GM19240 (cell line): ENCODE data around the gene SLC47A1.
"Not testable (repeated sequence)": the region's sequence is repeated elsewhere in the genome, so short reads cannot be mapped to it uniquely, and the experiment has no call there.

ENCODE experiments used
- DNase-seq: peaks from one replicate; pipeline ENCODE4 v3.0.0; 2011; ENCODE audit warnings: low spot score; ENCODE audit not compliant: insufficient read length

SLC47A1 gene

DNA sequence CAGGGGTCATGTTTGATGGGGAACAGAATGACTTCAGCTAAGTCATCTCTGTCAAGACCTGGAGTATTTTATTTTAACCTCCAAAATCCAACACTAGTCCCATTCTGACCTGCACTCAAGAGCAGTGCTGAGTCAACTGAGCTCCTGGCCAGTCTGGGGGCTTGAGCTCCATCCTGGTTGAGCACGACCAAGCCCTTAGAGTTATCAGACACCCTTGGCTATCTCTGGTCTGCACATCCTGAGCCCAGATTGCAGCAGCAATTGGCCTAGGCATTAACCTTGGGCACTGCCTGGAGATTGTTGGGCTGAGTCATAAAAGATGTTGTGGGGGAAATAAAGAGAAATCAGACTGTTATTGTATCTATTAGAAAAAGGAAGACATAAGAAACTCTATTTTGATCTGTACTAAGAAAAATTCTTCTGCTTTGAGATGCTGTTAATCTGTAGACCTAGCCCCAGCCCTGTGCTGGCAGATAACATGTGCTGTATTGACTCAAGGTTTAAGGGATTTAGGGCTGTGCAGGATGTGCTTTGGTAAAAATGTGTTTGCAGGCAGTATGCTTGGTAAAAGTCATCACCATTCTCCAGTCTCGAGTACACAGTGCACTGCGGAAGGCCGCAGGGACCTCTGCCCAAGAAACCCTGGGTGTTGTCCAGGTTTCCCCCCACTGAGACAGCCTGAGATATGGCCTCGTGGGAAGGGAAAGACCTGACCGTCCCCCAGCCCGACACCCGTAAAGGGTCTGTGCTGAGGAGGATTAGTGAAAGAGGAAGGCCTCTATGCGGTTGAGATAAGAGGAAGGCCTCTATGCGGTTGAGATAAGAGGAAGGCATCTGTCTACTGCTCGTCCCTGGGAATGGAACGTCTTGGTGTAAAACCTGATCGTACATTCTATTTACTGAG, 14.0 kb upstream of the SLC47A1 start:
- not testable (repeated sequence) for DNase-seq

DNA sequence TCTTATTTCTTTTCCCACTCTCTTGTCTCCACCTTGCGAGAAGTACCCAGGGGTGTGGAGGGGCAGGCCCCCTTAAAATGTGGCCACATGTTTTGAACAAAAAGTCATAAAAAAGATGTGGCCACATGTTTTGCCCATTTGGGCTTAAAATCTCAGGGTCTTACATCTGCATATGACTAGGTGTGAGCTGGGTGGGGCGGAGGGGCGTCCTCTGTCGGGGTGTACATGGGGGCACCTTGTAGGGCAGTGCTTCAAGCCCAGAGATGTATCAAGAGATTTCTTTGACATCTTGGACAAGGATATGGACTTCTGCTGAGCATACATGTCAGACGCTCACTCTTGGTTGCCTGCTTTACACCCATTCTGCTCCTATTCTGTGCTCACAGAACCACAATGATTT, 13.0 kb upstream of the SLC47A1 start:
- no peak for DNase-seq

DNA sequence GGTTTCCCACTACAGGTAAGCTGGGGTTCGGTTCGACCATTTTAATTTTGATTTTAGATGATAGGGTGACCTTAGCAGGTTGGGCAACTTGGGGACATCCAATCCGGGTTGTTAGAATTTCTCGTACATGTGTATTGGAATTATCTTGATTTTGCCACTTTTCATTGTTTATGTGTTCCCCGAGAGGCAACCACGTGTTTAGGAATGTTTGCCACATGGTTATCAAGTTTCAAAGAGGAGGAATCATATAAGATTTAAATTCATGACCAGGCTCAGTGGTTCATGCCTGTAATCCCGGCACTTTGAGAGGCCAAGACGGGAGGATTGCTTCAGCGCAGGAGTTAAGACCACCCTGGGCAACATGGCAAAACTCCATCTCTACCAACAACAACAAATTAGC, 10.0 kb upstream of the SLC47A1 start:
- no peak for DNase-seq

DNA sequence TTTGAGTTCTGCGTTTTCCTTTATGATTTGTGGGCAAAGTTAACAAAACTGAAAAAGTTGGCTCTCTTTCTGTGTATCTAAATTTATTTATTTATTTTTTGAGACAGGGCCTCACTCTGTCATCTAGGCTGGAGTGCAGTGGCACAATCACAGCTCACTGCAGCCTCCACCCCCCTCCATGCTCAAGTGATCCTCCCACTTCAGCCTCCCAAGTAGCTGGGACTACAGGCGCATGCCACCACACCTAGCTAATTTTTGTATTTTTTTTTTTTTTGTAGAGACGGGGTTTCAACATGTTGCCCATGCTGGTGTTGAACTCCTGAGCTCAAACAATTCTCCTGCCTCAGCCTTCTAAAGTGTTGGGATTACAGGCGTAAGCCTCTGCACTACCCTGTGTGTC, 6.7 kb upstream of the SLC47A1 start:
- not testable (repeated sequence) for DNase-seq

DNA sequence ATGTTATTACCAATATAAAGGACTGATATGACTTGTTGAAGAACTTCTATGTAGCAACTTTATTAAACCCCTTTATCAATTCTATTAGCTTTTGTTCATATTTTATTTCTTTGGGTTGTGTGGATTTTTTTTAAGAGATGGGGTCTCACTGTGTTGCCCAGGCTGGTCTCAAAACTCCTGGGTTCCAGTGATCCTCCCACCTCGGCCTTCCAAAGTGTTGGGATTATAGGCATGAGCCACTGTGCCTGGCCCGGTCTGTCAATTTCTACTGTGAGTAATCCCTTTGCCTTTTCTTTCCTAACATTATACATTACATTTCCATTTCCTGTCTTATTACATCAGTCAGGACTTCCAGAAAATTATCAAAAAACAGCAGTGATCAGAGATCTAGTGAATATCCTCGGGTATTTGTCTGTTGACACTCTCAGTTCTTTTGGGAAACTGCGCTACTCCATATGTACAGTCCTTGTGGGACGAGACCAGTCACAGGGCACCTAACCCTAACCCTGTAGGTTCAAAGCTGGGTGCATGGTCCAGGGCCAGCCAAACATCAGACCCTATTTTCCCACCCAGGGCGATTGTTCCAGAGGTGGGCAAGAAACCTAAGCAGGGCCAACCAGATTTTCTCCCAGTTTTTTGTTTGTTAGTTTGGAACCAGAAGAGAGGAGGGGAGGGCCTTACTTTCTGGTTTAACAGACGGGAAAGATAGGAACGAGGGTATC, 1.7 kb upstream of the SLC47A1 start:
- no peak for DNase-seq

DNA sequence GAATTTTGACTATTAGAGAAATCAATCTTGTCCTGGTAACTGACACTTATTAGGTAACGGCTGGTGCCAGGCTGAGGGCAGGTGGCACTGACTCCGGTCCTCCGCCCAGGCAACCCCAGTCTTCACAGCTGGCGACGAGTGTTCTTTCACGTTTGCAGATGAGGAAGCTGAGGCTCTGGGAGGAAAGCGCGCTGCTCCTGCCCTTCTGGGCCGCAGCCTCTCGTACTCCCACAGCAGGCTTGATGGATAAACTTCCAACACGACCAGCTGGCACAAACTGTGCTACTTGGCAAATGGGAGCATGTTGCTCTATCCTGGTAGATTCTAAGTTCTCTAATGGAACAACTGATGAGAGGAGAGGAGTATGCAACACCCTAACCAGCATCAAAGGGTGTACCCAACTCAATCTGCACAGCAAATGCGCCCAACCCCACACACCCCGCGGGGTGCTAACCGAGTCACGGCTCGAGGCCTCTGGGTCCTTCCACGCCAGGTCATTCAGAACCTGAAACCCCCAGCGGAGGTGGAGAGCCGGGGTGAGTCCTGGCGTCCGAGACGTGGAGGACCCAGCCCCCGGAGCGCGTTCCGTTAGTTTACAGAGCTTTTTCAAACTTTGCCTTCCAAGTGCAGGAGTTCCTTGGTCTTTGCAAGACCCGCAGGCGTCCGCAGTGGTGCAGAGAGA, 477 bp upstream of the SLC47A1 start:
- no peak for DNase-seq

DNA sequence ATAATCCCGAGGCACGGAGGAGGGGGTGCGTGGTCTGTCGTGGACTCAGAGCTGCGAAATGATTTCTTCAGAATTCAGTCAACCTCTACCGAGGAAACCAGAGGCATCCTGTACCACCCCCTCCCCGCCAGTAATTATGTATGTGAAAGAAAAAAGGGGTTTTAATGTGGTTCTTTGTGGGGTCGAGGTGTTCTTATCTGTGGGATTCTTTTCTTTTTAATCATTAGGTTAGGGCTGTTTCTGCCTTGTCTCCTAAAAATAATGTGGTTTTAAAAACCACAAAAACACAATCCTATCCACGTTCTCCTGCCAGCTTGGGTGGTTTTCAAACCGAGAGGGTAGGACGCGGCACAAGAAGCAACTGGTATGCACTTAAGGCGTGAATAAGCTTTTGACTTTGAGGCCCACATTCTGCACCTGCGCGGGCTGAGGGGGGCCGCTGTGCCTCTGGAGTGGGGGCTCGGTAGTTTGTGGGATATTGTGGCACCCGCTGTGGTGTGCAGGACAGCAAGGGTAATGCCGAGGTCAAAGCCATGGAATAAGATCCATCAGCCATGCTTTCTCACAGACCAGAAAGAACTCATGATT, 1.0 kb downstream of the SLC47A1 start:
- no peak for DNase-seq

DNA sequence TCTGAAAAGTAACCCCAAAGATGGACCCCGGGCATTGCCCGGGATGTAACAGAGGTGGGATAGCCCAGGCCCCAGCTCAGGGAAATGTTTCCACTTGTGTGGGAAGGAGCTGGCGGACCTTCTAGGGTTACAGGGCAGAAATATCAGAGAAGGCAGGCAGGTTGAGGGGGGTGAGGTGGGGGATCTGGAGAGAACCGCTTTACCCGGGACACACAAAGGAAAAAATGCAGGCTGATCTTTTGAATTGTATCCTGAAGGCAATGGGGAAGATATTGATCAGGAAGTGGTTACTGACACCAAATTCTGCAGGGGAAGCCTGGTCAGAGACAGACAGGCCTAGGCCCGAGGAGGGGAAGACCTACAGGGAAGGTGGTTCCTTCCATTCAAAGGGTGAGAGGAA, 3.5 kb downstream of the SLC47A1 start:
- DNase-seq, result no peak

DNA sequence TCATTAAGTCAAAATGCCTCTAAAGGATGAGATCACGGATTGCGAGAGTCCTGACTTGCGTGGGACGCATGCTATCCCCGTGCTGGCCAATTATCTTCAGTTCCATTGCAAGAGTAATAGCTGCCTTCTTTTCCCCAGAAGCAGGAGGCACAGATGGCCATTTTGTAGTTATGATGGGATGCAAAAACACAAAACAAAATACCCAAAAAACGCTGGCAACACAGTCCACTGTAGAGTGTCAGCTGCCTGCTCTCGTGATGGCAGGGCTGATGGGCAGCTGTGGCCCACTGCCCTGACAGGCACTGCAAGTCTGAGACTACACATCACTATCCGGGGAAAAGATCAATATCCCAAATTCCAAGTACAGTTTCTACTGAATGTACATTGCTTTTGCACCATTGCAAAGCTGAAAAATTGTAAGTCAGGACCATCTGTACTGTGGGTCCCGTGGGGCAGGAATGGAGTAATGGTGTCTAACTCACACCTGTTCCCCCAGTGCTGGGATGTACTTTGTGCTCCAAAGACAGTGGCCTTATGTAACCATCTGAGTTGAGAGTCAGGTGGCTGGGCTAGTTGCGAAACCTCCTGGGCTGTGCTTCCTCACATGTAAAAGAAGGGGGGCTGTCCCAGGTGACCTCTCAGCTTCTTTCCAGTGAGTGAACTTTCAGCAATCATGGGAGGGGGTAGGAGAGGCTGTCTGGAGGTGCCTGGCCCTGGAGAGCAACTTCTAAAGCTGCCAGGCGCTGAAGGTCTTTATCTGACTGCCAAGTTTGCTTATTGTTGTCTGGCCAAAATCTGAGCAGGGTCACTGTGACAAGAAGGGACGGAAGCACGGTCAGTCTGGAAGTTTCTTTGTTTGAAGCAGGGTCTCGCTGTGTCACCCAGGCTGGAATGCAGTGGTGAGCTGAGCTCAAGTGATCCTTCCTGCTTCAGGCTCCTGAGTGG, 4.7 kb downstream of the SLC47A1 start:
- DNase-seq, result no peak

DNA sequence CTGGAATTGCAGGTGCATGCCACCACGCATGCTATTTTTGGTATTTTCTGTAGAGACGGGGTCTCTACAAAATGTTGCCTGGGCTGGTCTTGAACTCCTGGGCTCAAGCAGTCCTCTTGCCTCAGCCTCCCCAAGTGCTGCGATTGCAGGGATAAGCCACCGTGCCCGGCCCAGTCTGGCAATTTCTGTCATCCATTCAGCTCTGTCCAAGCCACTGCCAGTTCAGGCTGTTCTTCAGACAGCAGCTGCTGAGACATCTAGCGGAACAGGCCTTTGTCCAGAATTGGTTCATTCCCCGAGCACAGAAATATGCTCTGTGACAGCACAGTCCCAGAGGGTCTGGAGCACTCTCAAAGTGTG, 5.4 kb downstream of the SLC47A1 start:
- DNase-seq, result no peak

DNA sequence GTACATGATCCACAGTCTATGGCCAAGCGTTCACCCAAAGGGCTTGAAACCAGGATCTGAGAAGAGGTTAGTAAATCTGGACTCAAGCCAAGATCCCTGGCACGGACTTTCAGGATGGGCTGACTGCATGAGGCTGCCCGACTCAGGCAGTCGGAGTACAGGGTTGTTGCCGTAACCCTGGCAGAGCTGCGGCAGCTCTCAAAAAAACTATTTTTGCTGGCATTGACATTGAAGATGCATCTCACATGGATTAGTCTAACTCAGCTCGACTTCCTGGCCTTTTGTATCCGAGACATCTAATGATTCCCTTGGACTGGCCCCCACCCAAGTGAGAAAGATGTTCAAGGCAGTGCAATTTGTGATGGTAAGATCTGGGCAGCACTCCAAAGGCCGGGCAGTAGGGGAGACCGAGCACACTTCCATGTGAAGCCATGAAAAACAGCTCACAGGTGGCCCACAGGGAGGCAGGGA, 6.2 kb downstream of the SLC47A1 start:
- no peak for DNase-seq

DNA sequence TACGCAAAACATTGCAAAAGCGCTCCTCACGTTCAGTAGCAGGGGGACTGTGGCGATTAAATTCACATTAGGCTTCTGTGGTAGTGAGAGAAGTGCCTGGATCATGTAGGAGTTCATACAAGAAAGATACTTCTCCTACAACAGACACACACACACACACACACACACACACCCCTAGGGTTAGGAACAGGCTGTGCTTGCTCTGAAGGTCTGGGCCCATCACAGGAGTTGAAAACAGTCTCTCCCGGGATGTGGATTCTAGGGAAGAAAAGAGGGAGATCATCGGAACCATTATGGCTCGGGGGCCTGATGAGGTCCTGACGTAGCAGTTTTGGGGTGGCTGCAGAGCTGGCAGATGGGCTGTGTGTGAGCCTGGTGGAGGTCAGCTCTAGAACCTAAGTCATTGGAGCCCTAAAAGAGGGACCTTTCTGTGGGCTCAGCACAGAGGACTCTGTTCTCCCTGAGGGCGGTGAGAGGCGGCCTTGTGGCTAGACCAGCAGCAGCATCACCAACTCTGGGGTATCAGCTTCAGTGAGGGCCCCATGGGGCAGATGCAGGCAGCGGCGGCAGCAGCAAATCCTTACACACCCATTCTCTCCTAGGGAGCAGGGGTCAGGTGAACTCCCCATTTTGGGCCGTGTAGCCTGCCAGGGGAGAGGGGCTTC, 7.2 kb downstream of the SLC47A1 start:
- DNase-seq, result no peak

DNA sequence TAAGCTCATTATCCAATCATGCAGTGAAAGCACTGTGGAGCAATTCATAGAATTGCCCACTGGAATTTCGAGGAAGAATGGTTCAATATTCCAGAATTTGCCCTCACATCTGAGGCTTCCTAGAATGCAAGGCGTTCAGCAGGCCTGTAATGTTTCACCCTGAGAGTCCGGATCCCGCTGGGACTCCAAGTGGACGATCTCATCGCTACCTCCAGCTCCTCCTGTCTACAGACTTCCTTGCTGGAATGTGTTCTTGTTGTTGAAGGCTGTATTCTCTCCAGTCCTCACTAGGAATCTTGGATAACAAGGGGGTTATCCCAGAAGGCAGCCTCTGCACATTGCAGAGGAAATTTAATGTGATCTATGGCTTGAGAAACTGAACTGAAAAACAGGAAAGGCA, 7.8 kb downstream of the SLC47A1 start:
- DNase-seq, result no peak

DNA sequence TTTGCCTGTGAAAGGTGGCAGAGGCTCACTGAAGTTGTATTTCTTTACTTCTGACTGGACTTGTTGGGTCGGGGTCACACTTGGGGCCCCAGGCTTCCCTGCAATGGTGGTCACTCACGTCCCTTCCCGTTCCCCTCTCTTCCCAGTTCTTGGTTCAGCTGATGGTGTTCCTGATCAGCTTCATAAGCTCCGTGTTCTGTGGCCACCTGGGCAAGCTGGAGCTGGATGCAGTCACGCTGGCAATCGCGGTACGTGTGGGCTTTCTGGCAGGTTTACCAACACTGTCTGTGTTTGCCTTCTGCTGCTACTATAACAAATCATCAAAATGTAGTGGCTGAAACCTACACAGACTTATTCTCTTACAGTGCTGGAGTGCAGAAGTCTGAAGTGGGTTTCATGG, 8.6 kb downstream of the SLC47A1 start:
- DNase-seq, result no peak

DNA sequence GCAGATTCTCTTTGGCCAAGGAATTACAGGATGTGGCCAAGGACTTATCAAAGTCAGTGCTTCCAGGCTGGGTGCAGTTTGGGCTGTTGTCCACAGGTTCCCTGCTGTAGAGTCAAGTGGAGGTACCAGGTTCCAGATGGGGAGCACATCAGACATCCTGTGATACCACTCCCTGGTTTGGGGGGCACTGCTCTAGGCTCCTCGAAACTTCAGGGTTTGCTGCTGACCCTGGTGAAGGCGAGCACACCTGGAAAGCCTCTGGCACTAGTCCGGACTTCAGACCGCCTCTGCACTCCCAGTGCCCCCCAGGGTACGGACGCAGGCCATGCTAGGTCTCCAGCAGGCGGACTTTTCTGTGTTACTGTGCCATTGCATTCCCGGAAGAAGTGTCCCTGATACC, 10.7 kb downstream of the SLC47A1 start:
- no peak for DNase-seq

DNA sequence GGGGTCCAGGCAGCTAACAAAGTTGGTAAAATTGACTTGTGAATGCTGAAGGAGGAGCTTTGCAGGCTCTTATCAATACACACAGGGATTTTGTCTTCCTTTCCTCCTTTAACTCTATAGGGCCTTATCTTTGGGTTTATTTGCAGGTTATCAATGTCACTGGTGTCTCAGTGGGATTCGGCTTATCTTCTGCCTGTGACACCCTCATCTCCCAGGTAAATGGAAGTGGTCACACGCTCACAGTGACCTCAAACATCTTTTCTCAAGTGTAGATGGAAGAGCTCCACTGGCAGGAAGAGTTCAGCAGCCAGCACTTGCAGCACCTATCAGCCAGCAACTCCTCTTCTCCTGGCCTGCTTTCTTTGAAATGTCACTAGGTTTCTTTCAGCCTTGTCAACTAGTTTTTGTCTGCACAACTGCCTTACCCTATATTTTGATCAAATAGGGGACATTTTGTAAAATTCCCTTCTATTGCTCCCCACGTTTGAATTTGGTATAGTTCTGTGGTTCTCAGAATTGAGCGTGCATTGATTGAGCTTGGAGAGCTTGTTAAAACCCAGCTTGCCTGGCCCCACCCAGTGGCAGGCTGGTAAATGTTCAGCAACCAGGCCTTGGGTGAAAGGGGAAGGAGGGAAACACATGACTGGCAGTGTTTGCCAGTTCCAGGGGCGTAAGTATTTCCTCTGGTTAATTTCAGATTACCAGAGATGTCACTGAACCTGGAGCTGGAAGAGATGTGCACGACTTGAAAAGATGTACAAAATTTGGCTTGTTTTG, 12.8 kb downstream of the SLC47A1 start:
- no peak for DNase-seq

DNA sequence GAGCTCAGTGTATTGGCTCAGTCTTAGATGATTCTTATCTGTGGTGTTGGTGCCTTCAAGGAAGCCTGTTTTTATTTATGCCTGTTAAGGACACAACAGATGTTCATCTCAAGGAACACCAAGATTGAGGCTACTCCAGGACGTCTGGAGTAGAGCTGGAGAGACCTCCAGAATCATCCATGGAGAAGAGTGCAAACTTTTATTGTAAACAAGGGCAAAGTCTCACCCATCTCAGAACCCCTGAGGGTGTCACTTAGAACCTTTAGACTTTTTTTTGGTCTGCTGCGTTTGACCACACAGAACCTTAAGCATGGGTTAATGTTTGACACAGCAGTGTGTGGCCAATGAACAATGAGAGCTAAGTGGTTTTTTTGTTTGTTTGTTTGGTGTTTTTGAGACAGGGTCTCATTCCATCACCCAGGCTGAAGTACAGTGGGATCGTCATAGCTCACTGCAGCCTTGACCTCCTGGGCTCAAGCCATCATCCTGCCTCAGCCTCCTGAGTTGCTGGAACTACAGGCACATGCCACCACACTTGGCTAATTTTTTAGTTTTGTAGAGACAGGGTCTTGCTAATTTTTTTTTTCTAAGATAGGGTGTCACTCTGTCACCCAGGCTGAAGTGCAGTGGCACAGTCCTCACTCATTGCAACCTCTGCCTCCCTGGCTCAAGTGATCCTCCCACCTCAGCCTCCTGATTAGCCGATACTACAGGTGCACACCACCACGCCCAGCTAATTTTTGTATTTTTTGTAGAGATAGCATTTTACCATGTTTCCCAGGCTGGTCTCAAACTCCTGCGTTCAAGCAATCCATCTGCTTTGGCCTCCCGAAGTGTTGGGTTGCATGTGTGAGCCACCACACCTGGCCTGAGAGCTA, 16.3 kb downstream of the SLC47A1 start:
- no peak for DNase-seq

DNA sequence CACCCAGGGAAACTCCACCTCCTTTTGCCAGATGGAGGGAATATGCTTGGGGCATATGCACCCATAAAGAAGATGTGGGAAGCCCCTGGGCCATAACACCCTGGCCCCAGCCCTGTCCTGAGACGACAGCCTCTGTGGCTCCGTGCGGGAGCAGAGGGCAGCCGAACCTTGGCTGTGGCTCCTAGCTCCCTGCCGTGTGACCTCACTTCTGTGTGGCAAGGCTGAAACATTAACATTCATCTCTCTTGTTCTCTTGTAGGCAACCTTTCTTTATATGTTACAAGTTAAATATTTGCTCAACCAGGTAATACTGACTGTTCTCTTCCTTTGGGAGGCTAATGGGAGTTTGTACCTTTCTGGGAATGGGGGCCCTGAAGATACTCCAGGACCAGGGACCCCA, 17.5 kb downstream of the SLC47A1 start:
- DNase-seq, result no peak
